H9 (cell line): ENCODE data around the gene DECR2. TPM values are rescaled to one million over a fixed set of nuclear protein-coding genes. Genes with fewer than 3 reads are reported as not detected.
A peak's percentile ranks its signal among the peaks of the same experiment; 100 is the strongest.

Source experiments
- DNase-seq: peaks from one replicate; pipeline ENCODE4 v3.0.0-alpha.2; 2017
- H2AFZ ChIP-seq: one replicate; pipeline ENCODE4 v1.6.1; 2013; ENCODE audit warnings: mild to moderate bottlenecking, low read length, control low read depth, moderate library complexity
- H2AK5ac ChIP-seq: 2 replicates; pipeline ENCODE4 v1.6.1; 2013; ENCODE audit warnings: low read length, control low read depth, mixed read lengths; ENCODE audit not compliant: insufficient read length
- H2BK120ac ChIP-seq: one replicate; pipeline ENCODE4 v1.6.1; 2013; ENCODE audit warnings: low read depth, mild to moderate bottlenecking, low read length, control low read depth, inconsistent platforms; ENCODE audit not compliant: poor library complexity, severe bottlenecking
- H2BK12ac ChIP-seq: 2 replicates; pipeline ENCODE4 v1.6.1; 2013; ENCODE audit warnings: low read length, control low read depth, mixed read lengths, low read depth; ENCODE audit not compliant: insufficient read length
- H2BK15ac ChIP-seq: 2 replicates; pipeline ENCODE4 v1.6.1; 2013; ENCODE audit warnings: low read depth, low read length, control low read depth
- H2BK20ac ChIP-seq: one replicate; pipeline ENCODE4 v1.6.1; 2013; ENCODE audit warnings: low read depth, mild to moderate bottlenecking, low read length, control low read depth, inconsistent platforms; ENCODE audit not compliant: poor library complexity, severe bottlenecking
- H2BK5ac ChIP-seq: 2 replicates; pipeline ENCODE4 v1.6.1; 2013; ENCODE audit warnings: low read length, control low read depth, mixed read lengths; ENCODE audit not compliant: insufficient read length
- H3K14ac ChIP-seq: 2 replicates; pipeline ENCODE4 v1.6.1; 2013; ENCODE audit warnings: low read length, control low read depth; ENCODE audit not compliant: insufficient read depth
- H3K18ac ChIP-seq: 2 replicates; pipeline ENCODE4 v1.6.1; 2013; ENCODE audit warnings: low read depth, mild to moderate bottlenecking, mixed read lengths, low read length, control low read depth; ENCODE audit not compliant: insufficient read length
- H3K23ac ChIP-seq: 2 replicates; pipeline ENCODE4 v1.6.1; 2013; ENCODE audit warnings: low read length, control low read depth, mixed read lengths, low read depth; ENCODE audit not compliant: insufficient read length
- H3K23me2 ChIP-seq: 2 replicates; pipeline ENCODE4 v1.6.1; 2013; ENCODE audit warnings: low read depth, mild to moderate bottlenecking, mixed read lengths, low read length, control low read depth; ENCODE audit not compliant: insufficient read length, poor library complexity, severe bottlenecking
- H3K27ac ChIP-seq: 2 replicates; pipeline ENCODE4 v1.5.1; 2013; ENCODE audit warnings: low read length, control low read depth, mixed read lengths, low read depth; ENCODE audit not compliant: insufficient read length
- H3K27me3 ChIP-seq: 2 replicates; pipeline ENCODE4 v1.6.1; 2013; ENCODE audit warnings: low read length, control low read depth, inconsistent platforms; ENCODE audit not compliant: insufficient read depth
- H3K4ac ChIP-seq: 2 replicates; pipeline ENCODE4 v1.6.1; 2013; ENCODE audit warnings: low read depth, mild to moderate bottlenecking, control low read depth, inconsistent platforms, low read length, moderate library complexity
- H3K4me1 ChIP-seq: 2 replicates; pipeline ENCODE4 v1.6.1; 2013; ENCODE audit warnings: low read length, control low read depth, inconsistent platforms; ENCODE audit not compliant: insufficient read depth
- H3K4me2 ChIP-seq: 2 replicates; pipeline ENCODE4 v1.6.1; 2013; ENCODE audit warnings: low read length, control low read depth, mixed read lengths; ENCODE audit not compliant: insufficient read length, insufficient read depth
- H3K56ac ChIP-seq: 2 replicates; pipeline ENCODE4 v1.6.1; 2013; ENCODE audit warnings: low read depth, mild to moderate bottlenecking, mixed read lengths, low read length, control low read depth; ENCODE audit not compliant: insufficient read length
- H3K79me1 ChIP-seq: 2 replicates; pipeline ENCODE4 v1.6.1; 2013; ENCODE audit warnings: low read depth, mild to moderate bottlenecking, moderate library complexity, low read length, control low read depth, inconsistent platforms; ENCODE audit not compliant: insufficient read depth, poor library complexity, severe bottlenecking
- H3K79me2 ChIP-seq: 2 replicates; pipeline ENCODE4 v1.6.1; 2013; ENCODE audit warnings: low read length, control low read depth, inconsistent platforms; ENCODE audit not compliant: insufficient read depth
- H3K9ac ChIP-seq: 2 replicates; pipeline ENCODE4 v1.6.1; 2013; ENCODE audit warnings: low read length, control low read depth, mixed read lengths; ENCODE audit not compliant: insufficient read length; ENCODE audit errors: extremely low read depth
- H3K9me3 ChIP-seq: one replicate; pipeline ENCODE4 v1.6.1; 2013; ENCODE audit warnings: low read depth, low read length, inconsistent platforms; ENCODE audit not compliant: control insufficient read depth
- H3T11ph ChIP-seq: one replicate; pipeline ENCODE4 v1.6.1; 2013; ENCODE audit warnings: mild to moderate bottlenecking, low read length, control low read depth, inconsistent platforms
- H4K20me1 ChIP-seq: one replicate; pipeline ENCODE4 v1.6.1; 2013; ENCODE audit not compliant: control insufficient read depth, insufficient read length, insufficient read depth
- H4K5ac ChIP-seq: 2 replicates; pipeline ENCODE4 v1.6.1; 2013; ENCODE audit warnings: low read depth, mild to moderate bottlenecking, mixed read lengths, low read length, control low read depth; ENCODE audit not compliant: insufficient read length
- H4K8ac ChIP-seq: replicated peaks from 2 replicates; pipeline ENCODE4 v1.6.1; 2013; ENCODE audit warnings: low read length, control low read depth, mixed read lengths, low read depth; ENCODE audit not compliant: insufficient read length
- H4K91ac ChIP-seq: 2 replicates; pipeline ENCODE4 v1.6.1; 2013; ENCODE audit warnings: low read depth, mild to moderate bottlenecking, moderate library complexity, mixed read lengths, low read length, control low read depth; ENCODE audit not compliant: insufficient read length
- H3K27ac Mint-ChIP-seq, 3 experiments: 2 replicates in 2 of 3; 3 replicates in 1 of 3; pipeline ENCODE4 v1.8.0; 2020 to 2021; ENCODE audit warnings: mixed read lengths in 3 of 3, mild to moderate bottlenecking in 1 of 3, moderate library complexity in 1 of 3
- H3K27me3 Mint-ChIP-seq: 2 replicates; pipeline ENCODE4 v1.8.0; 2021; ENCODE audit warnings: low read depth, mild to moderate bottlenecking, moderate library complexity, mixed read lengths
- H3K36me3 Mint-ChIP-seq, 3 experiments: 2 replicates in 2 of 3; 3 replicates in 1 of 3; pipeline ENCODE4 v1.8.0; 2020 to 2021; ENCODE audit warnings: low read depth in 3 of 3, mixed read lengths in 3 of 3; ENCODE audit not compliant: insufficient read depth in 1 of 3
- H3K4me1 Mint-ChIP-seq, 2 experiments: 2 replicates each; pipeline ENCODE4 v1.8.0; 2020; ENCODE audit warnings: mixed read lengths in 2 of 2
- H3K4me3 Mint-ChIP-seq, 2 experiments: 2 replicates in 1 of 2; 3 replicates in 1 of 2; pipeline ENCODE4 v1.8.0; 2020 to 2021; ENCODE audit warnings: mild to moderate bottlenecking in 2 of 2, mixed read lengths in 2 of 2, moderate library complexity in 1 of 2
- H3K9me3 Mint-ChIP-seq, 2 experiments: 2 replicates in 1 of 2; 3 replicates in 1 of 2; pipeline ENCODE4 v1.8.0; 2020; ENCODE audit warnings: mild to moderate bottlenecking in 2 of 2, mixed read lengths in 2 of 2, moderate library complexity in 1 of 2
- CTCF ChIP-seq: fragments of 200-600 bp; sonication (generic); conservative IDR thresholded peaks from 3 replicates; pipeline ENCODE4 v1.8.0; 2021; ENCODE audit warnings: antibody characterized with exemption, mild to moderate bottlenecking
- WGBS: extraction: QIAGEN DNeasy Blood & Tissue Kit; methylation state at CpG from one replicate; pipeline ENCODE4 v1.1.7; 2013; ENCODE audit warnings: missing lambda C conversion rate, low lambda C conversion rate, mixed read lengths; ENCODE audit not compliant: insufficient read length; ENCODE audit errors: extremely low coverage; 5-methylcytosine and 5-hydroxymethylcytosine counted together
- total RNA-seq: library from RNA; stranded (reverse); gene quantifications from 2 replicates; pipeline ENCODE4 v1.2.1, GENCODE V29; 2021

The DECR2 gene
- total RNA-seq, 1 experiment from 2014 or later: 39.3 TPM

- Histone ChIP-seq H3K56ac (no peak overlapping the region), H2BK5ac (no peak overlapping the region), H4K8ac (no peak overlapping the region), H3K79me1 (no peaks in the 10 kb centered on the region), H3K23ac (no peak overlapping the region), H3K4ac (no peak overlapping the region), H2AK5ac (no peak overlapping the region), H3K9ac (no peak overlapping the region), H2AFZ (no peak overlapping the region), H2BK12ac (no peak overlapping the region), H2BK15ac (no peak overlapping the region), H4K5ac (no peak overlapping the region), H3K18ac (no peak overlapping the region), H2BK20ac (no peak overlapping the region), H3K4me1 (no peaks in the 10 kb centered on the region), H3K4me2 (no peak overlapping the region), H2BK120ac (no peak overlapping the region), H3T11ph (no peak overlapping the region), H3K9me3 (no peaks in the 10 kb centered on the region), H3K27me3 (no peaks in the 10 kb centered on the region), H4K20me1 (no peaks in the 10 kb centered on the region), H3K14ac (no peak overlapping the region), H4K91ac (no peak overlapping the region), H3K79me2 (peaks cover 5% of the 10 kb centered on the region; the same call in 1 of the 2 replicates), H3K23me2 (peaks cover 4% of the 10 kb centered on the region), H3K27ac (no peak overlapping the region)
- Mint-ChIP-seq H3K4me3 (peak overlapping the region; percentile 15 to 63; a peak in 2 of 5 replicates), H3K9me3 (no peaks in the 10 kb centered on the region), H3K27ac (no peak overlapping the region), H3K36me3 (peaks cover 0 to 17% (median 7%) of the 10 kb centered on the region in 3 experiments; a peak in 4 of 7 replicates), H3K4me1 (peaks cover 0 to 6% of the 10 kb centered on the region in 2 experiments; a peak in 2 of 4 replicates), H3K27me3 (no peaks in the 10 kb centered on the region)
- TF ChIP-seq CTCF: no peak
- no CpG with 5 or more reads among the region's 12 CpGs for WGBS
- DNase-seq: no peak
Observed at GRCh38 chr16:354291-354881, 47.3 kb upstream of the DECR2 start.
